HG03064 (cell line): ENCODE data around the gene ARID5A.
"Not testable (repeated sequence)": the region's sequence is repeated elsewhere in the genome, so short reads cannot be mapped to it uniquely, and the experiment has no call there.

Experiments used
- ATAC-seq: cut with Tn5 transposase; IDR thresholded peaks from one replicate; pipeline ENCODE4 v1.9.1; 2021; ENCODE audit warnings: low read depth; ENCODE audit not compliant: unreplicated experiment

The ARID5A gene

DNA sequence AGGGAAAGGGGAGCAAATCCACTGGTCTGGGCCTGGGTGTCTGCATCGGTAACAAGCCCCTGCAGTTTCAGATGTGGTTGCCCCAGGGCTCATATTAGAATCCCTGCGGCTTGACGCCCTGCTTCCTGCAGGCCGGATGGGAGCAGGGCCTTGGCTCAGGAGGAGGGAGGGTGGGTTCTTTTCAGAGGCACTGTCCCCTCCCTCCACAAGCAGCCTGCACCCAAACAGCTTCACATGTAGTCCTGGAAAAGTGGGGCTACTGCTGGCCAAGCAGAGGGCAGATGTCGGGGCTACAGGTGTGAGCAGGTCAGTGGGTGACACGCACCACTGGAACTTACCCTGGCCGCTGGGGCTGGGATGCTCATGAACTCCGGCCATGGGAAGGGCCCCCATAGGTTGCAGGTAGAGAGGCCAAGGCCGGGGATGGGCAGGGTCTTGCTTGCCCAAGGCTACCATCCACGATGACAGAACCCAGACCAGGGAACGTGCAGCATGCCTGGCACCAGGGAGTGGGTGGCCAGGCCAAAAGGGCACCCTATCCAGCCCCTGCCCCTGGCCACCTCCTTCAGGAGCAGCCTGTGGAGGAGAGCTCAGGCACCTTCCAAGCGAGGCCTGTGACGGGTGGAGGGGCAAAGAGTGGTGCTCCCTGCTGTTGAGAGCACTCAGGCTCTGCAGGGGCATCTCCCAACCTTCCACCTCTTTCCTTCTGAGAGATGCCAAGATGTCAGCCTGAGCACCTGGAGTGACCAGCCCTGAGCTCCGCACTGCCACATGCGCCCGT, 16.8 kb downstream of the ARID5A start:
- ATAC-seq = no peak

DNA sequence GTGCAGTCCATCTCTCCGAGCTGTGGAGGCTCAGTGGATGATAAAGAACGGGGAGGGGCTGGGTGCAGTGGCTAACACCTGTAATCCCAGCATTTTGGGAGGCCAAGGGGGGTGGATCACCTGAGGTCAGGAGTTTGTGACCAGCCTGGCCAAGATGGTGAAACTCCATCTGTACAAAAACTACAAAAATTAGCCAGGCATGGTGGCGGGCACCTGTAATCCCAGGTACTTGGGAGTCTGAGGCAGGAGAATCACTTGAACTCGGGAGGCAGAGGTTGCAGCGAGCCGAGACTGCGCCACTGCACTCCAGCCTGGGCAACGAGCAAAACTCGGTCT, 17.4 kb downstream of the ARID5A start:
- ATAC-seq = not testable (repeated sequence)

DNA sequence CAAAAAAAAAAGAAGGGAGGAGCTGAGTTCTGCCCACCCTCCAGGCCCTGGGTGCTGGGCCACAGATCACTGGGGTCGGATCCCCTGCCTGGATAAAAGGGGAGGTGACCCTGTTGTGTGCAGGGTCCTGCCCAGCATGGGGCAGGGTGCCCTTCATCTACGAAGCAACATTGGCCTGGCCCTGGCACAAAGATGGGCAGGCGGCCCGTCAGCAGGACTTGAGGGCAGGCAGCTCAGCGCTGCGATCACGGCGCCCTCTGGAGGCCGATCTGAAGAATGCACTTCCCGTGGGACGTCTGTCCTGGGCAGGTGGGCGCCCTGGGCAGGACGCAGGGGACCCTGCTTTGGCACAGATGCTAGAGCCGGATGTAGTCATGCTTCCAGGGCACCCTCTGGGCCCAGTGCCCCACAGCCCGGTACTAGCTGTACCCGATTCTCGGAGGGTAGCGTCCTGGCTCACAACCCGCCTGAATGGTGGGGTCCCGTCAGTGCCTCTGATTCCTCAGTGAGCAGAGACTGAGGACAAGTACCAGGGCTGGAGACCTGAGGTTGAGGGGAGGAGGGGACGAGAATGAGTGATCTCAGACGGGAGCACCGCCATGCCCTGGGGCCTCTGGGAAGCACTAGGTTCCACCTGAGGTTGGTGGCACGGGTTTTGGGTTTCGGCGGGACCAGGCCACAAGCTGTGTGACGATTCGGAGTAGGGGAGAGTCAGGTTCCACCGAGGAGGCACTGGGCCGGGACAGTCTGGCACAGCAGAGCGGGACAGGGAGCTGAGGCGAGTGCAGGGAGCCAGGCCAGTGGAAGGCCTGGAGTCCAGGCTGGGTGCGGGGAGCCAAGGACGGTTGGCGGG, 18.0 kb downstream of the ARID5A start:
- no peak for ATAC-seq

GRCh38 chr2:96555146-96555610, 18.6 kb downstream of the ARID5A start:
- no peak for ATAC-seq

DNA sequence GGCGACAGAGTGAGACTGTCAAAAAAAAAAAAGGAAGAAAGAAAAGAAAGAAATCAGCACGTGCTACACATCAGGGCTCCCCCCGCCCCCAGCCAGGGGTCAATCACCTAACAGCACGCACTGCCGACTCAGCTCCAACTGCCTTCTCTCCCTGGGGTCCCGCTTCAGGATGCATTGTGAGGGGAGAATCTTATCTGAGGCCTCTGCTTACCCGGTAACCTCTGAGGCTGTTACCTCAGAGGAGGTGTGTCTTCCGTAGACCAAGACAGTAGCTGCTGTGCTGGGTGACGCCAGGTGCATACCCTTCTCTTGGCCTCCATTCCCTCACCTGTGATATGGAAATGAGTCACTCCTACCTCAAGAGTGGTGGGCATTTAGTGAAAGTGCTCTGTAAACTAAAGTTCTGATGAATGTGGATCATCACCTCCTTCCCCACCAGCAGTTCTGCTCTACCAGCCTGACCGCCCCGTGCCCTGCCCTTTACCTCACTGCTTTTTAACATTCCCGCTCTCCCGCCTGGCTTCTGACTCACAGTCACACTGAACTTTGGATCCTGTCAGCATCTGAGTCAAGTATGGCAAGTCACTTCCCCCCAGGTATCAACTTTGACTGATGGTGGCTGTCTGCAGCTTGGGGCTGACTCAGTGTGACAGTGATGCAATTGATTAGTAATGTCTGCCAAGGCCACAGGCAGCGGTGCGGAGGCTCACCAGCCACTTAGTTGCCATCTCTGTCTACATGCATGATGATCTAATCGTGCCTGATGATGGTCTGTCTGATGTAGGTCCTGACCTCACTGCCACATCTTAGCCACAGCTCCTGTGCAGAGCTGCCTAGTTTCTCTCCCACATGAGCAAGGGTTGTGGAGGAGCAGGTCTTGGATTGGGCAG, 20.1 kb downstream of the ARID5A start:
- ATAC-seq = no peak

DNA sequence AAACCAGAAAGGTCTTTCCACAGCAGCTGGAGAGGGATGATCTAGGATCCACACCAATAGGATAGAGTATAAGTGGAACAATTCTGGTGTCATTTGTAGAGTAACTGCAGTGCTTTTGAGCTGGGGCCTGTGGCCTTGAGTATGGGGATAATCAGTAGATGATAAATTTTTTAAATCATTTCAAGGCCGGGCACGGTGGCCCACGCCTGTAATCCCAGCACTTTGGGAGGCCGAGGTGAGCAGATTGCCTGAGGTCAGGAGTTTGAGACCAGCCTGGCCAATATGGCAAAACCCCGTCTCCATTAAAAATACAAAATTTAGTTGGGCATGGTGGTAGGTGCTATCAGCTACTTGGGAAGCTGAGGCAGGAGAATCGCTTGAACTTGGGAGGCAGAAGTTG, 20.9 kb downstream of the ARID5A start:
- not testable (repeated sequence) for ATAC-seq

GRCh38 chr2:96558061-96558460, 21.5 kb downstream of the ARID5A start:
- ATAC-seq = no peak

DNA sequence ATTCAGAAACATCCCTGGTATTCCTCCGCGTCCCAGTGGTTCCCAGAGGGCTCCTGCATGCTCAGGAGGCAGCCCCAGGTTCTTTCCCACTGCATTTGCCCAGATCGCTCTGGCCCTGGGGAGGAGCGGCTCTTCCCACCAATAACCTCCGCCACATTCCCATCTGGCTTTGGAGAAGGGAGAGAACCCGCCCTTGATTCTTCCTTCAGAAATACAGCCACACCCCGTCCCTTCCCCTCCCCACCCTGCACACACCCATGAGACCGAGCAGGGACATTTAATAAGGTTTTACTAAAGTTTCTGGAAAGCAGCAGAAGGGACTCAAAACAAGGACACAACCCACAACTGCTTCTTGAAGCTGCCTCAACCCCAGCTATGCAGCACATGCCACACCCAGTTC, 21.9 kb downstream of the ARID5A start:
- ATAC-seq = no peak

GRCh38 chr2:96564026-96564425, 27.5 kb downstream of the ARID5A start:
- ATAC-seq = no peak

DNA sequence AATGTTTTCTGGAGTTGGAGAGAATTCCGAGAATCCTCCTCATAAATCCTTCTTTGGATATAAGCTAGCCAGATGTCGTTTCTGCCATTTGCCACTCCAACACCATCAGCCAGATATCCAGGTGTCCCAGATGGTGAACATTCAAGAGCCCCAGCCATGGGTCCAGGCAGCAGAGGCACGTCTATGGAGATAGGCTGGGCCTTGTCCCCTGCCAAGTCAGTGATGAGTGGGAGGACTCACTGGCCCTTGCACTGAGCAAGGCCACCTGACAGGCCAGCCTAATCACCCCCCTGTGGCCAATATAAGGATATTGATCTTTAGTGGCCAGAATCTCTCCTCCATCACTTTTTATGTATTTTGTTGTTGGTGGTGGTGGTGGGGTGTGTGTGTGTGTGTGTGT, 28.0 kb downstream of the ARID5A start:
- ATAC-seq = no peak

DNA sequence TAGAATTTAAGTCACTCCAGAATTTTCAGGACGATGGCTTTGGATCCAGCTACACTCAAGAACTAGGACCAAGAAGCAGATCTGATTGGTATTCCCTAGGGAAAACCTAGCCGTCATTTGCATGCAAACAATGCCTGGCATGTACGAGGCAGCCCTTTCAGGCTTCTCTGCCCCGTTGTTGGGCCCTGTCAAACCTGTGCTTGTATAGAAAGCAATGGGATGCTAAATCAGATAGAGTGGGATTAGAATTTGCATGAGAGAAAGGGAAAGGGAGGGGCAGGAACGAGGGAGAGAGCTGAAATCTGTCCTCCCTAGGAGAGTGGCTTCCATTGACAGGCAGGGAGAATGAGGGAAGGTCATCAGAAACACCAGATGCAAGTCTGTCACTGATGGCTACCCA, 28.6 kb downstream of the ARID5A start:
- ATAC-seq = no peak

GRCh38 chr2:96568094-96568493, 31.5 kb downstream of the ARID5A start:
- ATAC-seq = no peak

DNA sequence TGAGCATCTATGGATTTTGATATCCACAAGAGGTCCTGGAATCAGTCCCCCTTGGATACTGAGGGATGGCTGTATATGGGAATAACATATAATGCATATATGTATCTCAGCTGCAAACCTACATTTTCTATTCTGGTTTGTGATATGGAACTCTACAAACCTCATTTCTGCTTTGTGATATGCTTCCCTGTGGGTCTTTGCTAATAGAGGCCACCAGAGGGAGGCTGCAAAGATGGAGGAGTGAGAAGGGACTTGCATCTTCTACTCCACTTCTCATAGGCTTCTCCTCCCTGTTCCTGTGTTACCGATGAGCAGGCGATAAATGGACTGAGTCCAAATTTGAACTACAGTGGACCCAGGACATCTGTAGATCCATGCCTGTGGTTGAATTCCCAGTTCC, 37.8 kb downstream of the ARID5A start:
- no peak for ATAC-seq

- ATAC-seq = no peak
These were observed 39.4 kb downstream of the ARID5A start for GRCh38 chr2:96575785-96576456.

GRCh38 chr2:96577501-96577900, 40.9 kb downstream of the ARID5A start:
- no peak for ATAC-seq

DNA sequence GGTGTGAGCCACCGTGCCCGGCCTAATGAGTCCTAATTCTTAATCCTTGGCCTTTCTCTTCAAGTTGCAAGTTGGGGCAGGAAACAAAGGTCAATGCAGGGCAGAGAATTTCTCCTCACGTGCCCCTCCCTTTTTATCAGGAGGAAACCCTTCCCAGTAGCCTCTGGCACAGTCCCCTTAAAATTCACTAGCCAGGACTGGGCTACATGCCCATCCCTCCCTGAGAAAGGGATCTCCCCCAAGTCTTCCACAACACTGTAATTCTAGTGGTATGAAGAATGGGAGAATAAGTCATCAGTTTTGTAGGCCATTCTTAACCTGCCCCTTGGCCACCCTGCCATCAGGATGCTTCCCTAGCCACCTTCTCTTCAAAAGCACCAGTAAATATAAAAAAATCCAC, 42.2 kb downstream of the ARID5A start:
- no peak for ATAC-seq

DNA sequence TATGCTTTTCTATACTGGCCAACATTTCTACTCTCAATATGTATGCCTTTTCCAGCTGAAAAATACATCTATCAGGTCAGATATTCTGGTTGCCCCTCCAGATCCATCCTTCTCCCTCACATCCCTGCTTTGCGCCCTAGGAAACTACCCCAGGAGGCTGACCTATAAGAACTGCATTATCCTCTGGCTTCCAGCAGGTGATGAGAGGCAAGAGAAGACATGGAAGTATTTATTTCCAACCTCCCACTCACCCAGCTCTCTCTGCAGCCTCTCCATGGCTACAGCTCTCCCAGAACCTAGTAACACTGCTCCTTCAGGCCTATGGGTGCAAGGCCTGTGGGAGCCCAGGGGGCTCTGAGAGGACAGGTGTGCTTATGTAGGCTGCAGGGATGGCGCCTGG, 42.9 kb downstream of the ARID5A start:
- no peak for ATAC-seq

GRCh38 chr2:96580771-96581170, 44.2 kb downstream of the ARID5A start:
- ATAC-seq = no peak

DNA sequence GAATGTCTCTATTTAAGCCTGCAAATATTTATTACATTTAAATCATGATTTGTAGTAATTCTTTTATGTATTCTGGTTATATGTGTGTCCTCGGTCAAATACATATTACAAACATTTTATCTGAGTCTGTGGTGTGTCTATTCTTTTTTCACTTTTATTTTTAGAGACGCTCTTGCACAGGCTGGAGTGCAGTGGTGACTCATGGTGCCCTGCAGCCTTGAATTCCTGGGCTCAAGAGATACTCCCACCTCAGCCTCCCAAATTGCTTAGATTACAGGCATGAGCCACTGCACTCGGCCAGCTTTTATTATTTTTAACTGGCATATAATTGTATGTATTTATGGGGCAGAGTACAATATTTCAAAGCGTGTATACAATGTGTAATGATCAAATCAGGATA, 47.5 kb downstream of the ARID5A start:
- ATAC-seq = no peak

- ATAC-seq = no peak
These were observed 51.3 kb downstream of the ARID5A start for GRCh38 chr2:96587843-96588242.
